ENCODE data around the gene WWOX. TPM values are rescaled to one million over a fixed set of nuclear protein-coding genes. Genes with fewer than 3 reads are reported as not detected.

WWOX gene
- polyA plus RNA-seq, 3 donors, result 36.4 to 36.6 (median 36.5) TPM

- no peak for DNase-seq
Measured at GRCh38 chr16:78838276-78838675, 738.8 kb downstream of the WWOX start.

GRCh38 chr16:78842950-78843349 is 743.5 kb downstream of the WWOX start:
- DNase-seq, result no peak

- DNase-seq, result no peak
Measured at GRCh38 chr16:78843978-78844377, 744.5 kb downstream of the WWOX start.

GRCh38 chr16:78844682-78845081 is 745.2 kb downstream of the WWOX start:
- no peak for DNase-seq

GRCh38 chr16:78851266-78851665 is 751.8 kb downstream of the WWOX start:
- no peak for DNase-seq

GRCh38 chr16:78852081-78852635 is 752.7 kb downstream of the WWOX start:
- DNase-seq, result no peak

- no peak for DNase-seq
Measured at GRCh38 chr16:78862022-78862421, 762.6 kb downstream of the WWOX start.

- DNase-seq, result no peak
Measured at GRCh38 chr16:78866521-78866920, 767.1 kb downstream of the WWOX start.

- no peak for DNase-seq
Measured at GRCh38 chr16:78869492-78869891, 770.0 kb downstream of the WWOX start.

- no peak for DNase-seq
Measured at GRCh38 chr16:78871241-78871640, 771.8 kb downstream of the WWOX start.

- DNase-seq, result no peak
Measured at GRCh38 chr16:78876671-78877070, 777.2 kb downstream of the WWOX start.

GRCh38 chr16:78877114-78877655 is 777.7 kb downstream of the WWOX start:
- DNase-seq, result no peak

GRCh38 chr16:78878570-78878969 is 779.1 kb downstream of the WWOX start:
- DNase-seq, result no peak

- no peak for DNase-seq
Measured at GRCh38 chr16:78879011-78879410, 779.6 kb downstream of the WWOX start.

- no peak for DNase-seq
Measured at GRCh38 chr16:78882150-78882549, 782.7 kb downstream of the WWOX start.

- DNase-seq, result no peak
Measured at GRCh38 chr16:78882751-78883150, 783.3 kb downstream of the WWOX start.

GRCh38 chr16:78884204-78884603 is 784.8 kb downstream of the WWOX start:
- DNase-seq, result no peak

- no peak for DNase-seq
Measured at GRCh38 chr16:78889346-78889745, 789.9 kb downstream of the WWOX start.

- no peak for DNase-seq
Measured at GRCh38 chr16:78890373-78890895, 791.0 kb downstream of the WWOX start.

- DNase-seq, result no peak
Measured at GRCh38 chr16:78892951-78893733, 793.7 kb downstream of the WWOX start.

GRCh38 chr16:78894886-78895285 is 795.4 kb downstream of the WWOX start:
- no peak for DNase-seq

GRCh38 chr16:78895681-78896080 is 796.2 kb downstream of the WWOX start:
- DNase-seq, result no peak

GRCh38 chr16:78896280-78896679 is 796.8 kb downstream of the WWOX start:
- no peak for DNase-seq

Measured in renal pelvis (tissue), 4 donors.